Endothelial cell of umbilical vein (primary cell): ENCODE results near the gene MATCAP1. TPM values are rescaled to one million over a fixed set of nuclear protein-coding genes. Genes with fewer than 3 reads are reported as not detected.

Experiments used
- BruUV-seq: library from RNA; stranded (reverse); fragments of 400-500 nt; replicated peaks from 2 replicates; lab custom pipeline; 2021; lab: Mats Ljungman, UMichigan
- CTCF ChIA-PET: fragments of 300-600, 350-600 bp; sonication (Branson Sonifier 250); formaldehyde crosslinking; loops from one replicate; lab custom pipeline; 2021; ENCODE audit warnings: antibody characterized with exemption, inconsistent platforms; lab: Charles Lee
- POLR2A ChIA-PET: fragments of 300-600, 350-600 bp; sonication (Branson Sonifier 250); formaldehyde crosslinking; loops from one replicate; lab custom pipeline; 2021; ENCODE audit warnings: antibody characterized with exemption, inconsistent platforms; lab: Charles Lee
- DNase-seq: peaks from one replicate; pipeline ENCODE4 v3.0.0-alpha.2; 2011; ENCODE audit warnings: low read depth, low spot score
- FAIRE-seq: peaks from 2 replicates; lab custom pipeline; 2011; peaks lifted over from hg19 to GRCh38; lab: Jason Lieb, UNC
- H2AFZ ChIP-seq: 2 replicates; pipeline ENCODE4 v1.6.0; 2012; ENCODE audit warnings: low read depth, low read length, control low read depth, inconsistent platforms
- H3K27ac ChIP-seq: 2 replicates; pipeline ENCODE4 v1.5.1; 2011; ENCODE audit warnings: low read depth, mild to moderate bottlenecking, control low read depth, low read length, moderate library complexity; ENCODE audit not compliant: insufficient read depth
- H3K27me3 ChIP-seq, 2 experiments: 2 replicates each; pipeline versions ENCODE4 v1.6.0 to v1.6.1; 2011; ENCODE audit warnings: low read length in 2 of 2, mixed read lengths in 1 of 2; ENCODE audit not compliant: control insufficient read depth in 2 of 2, insufficient read depth in 2 of 2
- H3K36me3 ChIP-seq, 2 experiments: 2 replicates in 1 of 2; 3 replicates in 1 of 2; pipeline ENCODE4 v1.5.1; 2011; ENCODE audit warnings: low read length in 2 of 2, mild to moderate bottlenecking in 1 of 2, moderate library complexity in 1 of 2; ENCODE audit not compliant: control insufficient read depth in 2 of 2, insufficient read depth in 2 of 2; ENCODE audit errors: extremely low read depth in 1 of 2
- H3K4me1 ChIP-seq: 3 replicates; pipeline ENCODE4 v1.5.1; 2011; ENCODE audit warnings: mild to moderate bottlenecking, low read length; ENCODE audit not compliant: control insufficient read depth, insufficient read depth; ENCODE audit errors: extremely low read depth
- H3K4me2 ChIP-seq: 2 replicates; pipeline ENCODE4 v1.6.1; 2011; ENCODE audit warnings: low read length, control low read depth, mixed read lengths; ENCODE audit not compliant: insufficient read depth
- H3K4me3 ChIP-seq, 3 experiments: fragments of 200-600 bp in 1 of 3; sonication (generic), shearing (Covaris generic) in 1 of 3; replicated peaks in 1 of 3; 2 replicates each; pipeline ENCODE4 v1.5.1; 2011 to 2016; ENCODE audit warnings: control low read depth in 3 of 3, low read length in 3 of 3, mild to moderate bottlenecking in 2 of 3, inconsistent platforms in 1 of 3, low read depth in 1 of 3, moderate library complexity in 1 of 3; ENCODE audit not compliant: insufficient read depth in 1 of 3
- H3K79me2 ChIP-seq: 2 replicates; pipeline ENCODE4 v1.6.0; 2012; ENCODE audit warnings: low read length, inconsistent platforms; ENCODE audit not compliant: control insufficient read depth, insufficient read depth
- H3K9ac ChIP-seq: replicated peaks from 2 replicates; pipeline ENCODE3; 2011; ENCODE audit warnings: low read length, control low read depth; ENCODE audit not compliant: insufficient read depth; ENCODE audit errors: extremely low read depth
- H3K9me1 ChIP-seq: replicated peaks from 3 replicates; pipeline ENCODE4 v1.6.0; 2011; ENCODE audit warnings: mild to moderate bottlenecking, low read length; ENCODE audit not compliant: control insufficient read depth, insufficient read depth; ENCODE audit errors: extremely low read depth
- H3K9me3 ChIP-seq: replicated peaks from 2 replicates; pipeline ENCODE4 v1.5.1; 2012; ENCODE audit warnings: low read length, inconsistent platforms; ENCODE audit not compliant: control insufficient read depth, insufficient read depth
- H4K20me1 ChIP-seq: replicated peaks from 2 replicates; pipeline ENCODE3; 2011; ENCODE audit warnings: mild to moderate bottlenecking, low read length; ENCODE audit not compliant: control insufficient read depth, insufficient read depth; ENCODE audit errors: extremely low read depth
- CTCF ChIP-seq, 2 donors: IDR thresholded peaks; 1 replicate in 1 of 2; 2 replicates in 1 of 2; pipeline ENCODE4 v1.5.1; 2011; ENCODE audit warnings: low read length in 2 of 2, mild to moderate bottlenecking in 2 of 2, moderate library complexity in 2 of 2, control low read depth in 1 of 2, inconsistent platforms in 1 of 2, low read depth in 1 of 2; ENCODE audit not compliant: insufficient read depth in 1 of 2; ENCODE audit errors: extremely low read depth in 1 of 2
- EZH2 ChIP-seq: IDR thresholded peaks from 2 replicates; pipeline ENCODE4 v1.6.1; 2012; ENCODE audit warnings: borderline replicate concordance, low read depth, mild to moderate bottlenecking, moderate library complexity, low read length, inconsistent platforms; ENCODE audit not compliant: severe bottlenecking
- FOS ChIP-seq: IDR thresholded peaks from 2 replicates; pipeline ENCODE4 v1.6.1; 2011; ENCODE audit warnings: mild to moderate bottlenecking, low read length, moderate library complexity, borderline replicate concordance; ENCODE audit not compliant: insufficient read depth
- GATA2 ChIP-seq: IDR thresholded peaks from 2 replicates; pipeline ENCODE4 v1.7.0; 2011; ENCODE audit warnings: low read depth, mild to moderate bottlenecking, moderate library complexity, mixed read lengths, low read length; ENCODE audit not compliant: insufficient read length, insufficient read depth
- JUN ChIP-seq: IDR thresholded peaks from 2 replicates; pipeline ENCODE4 v1.6.1; 2011; ENCODE audit warnings: borderline replicate concordance, low read depth; ENCODE audit not compliant: insufficient read length, insufficient read depth
- MAX ChIP-seq: IDR thresholded peaks from 2 replicates; pipeline ENCODE4 v1.6.1; 2011; ENCODE audit not compliant: insufficient read depth, insufficient read length
- MYC ChIP-seq: IDR thresholded peaks from one replicate; pipeline ENCODE4 v1.6.1; 2011; ENCODE audit warnings: mild to moderate bottlenecking, low read depth, low read length
- POLR2A ChIP-seq: IDR thresholded peaks from 2 replicates; pipeline ENCODE4 v1.6.1; 2012; ENCODE audit warnings: low read depth, mild to moderate bottlenecking, control low read depth, low read length
- POLR2AphosphoS5 ChIP-seq: IDR thresholded peaks from 2 replicates; pipeline ENCODE4 v1.6.1; 2012; ENCODE audit warnings: low read depth, mild to moderate bottlenecking, control low read depth, low read length, moderate library complexity; ENCODE audit not compliant: insufficient read depth
- dilution Hi-C: fragments of 300-500 bp; cut with MboI; formaldehyde crosslinking; loops from one replicate; pipeline ENCODE4 v1.15.0; 2019; ENCODE audit warnings: low sequenced_read_pairs; ENCODE audit not compliant: extremely low pct_ligation_motif_present
- intact Hi-C: fragments of 100-400 bp; cut with micrococcal nuclease; formaldehyde crosslinking; loops from one replicate; pipeline ENCODE4 v1.10.0; 2022
- polyA plus RNA-seq, 4 experiments: library from polyadenylated mRNA; depleted of rRNA in 3 of 4; stranded (reverse) in 3 of 4; unstranded in 1 of 4; fragments of >200 nt; gene quantifications; 2 replicates each; pipeline versions ENCODE4 v1.2.1 to v1.2.3, GENCODE V29; 2011 to 2012; ENCODE audit warnings: missing spikeins in 1 of 4
- total RNA-seq: library from RNA; stranded (reverse); gene quantifications from 2 replicates; pipeline ENCODE4 v1.2.3, GENCODE V29; 2021

The MATCAP1 gene
- total and polyA plus RNA-seq, 2 donors (not counting 3 experiments of a cell fraction or from before 2014, with no cell fraction given): 44.5 to 53.3 TPM

DNA sequence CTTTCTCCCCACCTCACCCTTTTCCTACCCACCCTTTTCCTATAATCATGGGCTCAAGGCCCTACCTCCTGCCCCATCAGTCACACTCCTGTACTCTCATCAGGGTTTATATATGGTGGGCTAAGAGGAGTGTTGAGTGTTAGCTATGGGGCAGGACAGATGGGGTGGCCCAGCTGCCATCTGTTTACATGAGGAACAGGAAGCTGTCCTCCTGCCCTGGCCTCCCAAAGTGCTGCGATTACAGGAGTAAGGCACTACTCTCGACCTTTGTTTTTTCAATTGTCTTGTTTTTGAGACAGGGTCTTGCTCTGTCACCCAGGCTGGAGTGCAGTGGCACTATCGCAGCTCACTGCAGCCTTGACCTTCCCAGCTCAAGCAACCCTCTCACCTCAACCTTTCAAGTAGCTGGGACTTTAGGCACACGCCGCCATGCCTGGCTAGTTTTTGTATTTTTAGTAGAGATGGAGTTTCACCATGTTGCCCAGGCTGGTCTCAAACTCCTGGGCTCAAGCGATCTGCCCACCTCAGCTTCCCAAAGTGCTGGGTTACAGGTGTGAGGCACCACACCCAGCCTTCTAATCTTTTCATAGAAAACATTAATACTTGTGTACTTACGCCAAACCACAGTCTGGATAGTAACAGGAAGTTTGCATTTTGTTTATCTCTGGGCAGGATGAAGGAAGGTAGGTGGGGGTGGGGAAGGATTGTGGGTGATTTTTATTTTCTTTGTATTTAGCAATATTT is 25.7 kb downstream of the MATCAP1 start:
- FAIRE-seq (no peak), DNase-seq (no peak)
- Histone ChIP-seq H2AFZ (no peak overlapping the region), H3K79me2 (no peaks in the 10 kb centered on the region), H3K4me3 (no peak overlapping the region), H3K9ac (no peak overlapping the region), H3K4me1 (peaks cover 5% of the 10 kb centered on the region), H3K9me3 (no peaks in the 10 kb centered on the region), H3K27ac (no peak overlapping the region), H3K4me2 (no peak overlapping the region), H3K27me3 (peaks cover 8 to 11% of the 10 kb centered on the region in 2 experiments), H4K20me1 (no peaks in the 10 kb centered on the region), H3K36me3 (no peaks in the 10 kb centered on the region), H3K9me1 (no peaks in the 10 kb centered on the region)
- BruUV-seq: no TSS peak
- dilution Hi-C loops (no loop called here), intact Hi-C loops (no loop called here)
- CTCF ChIA-PET: interaction anchor here (1.0 to 8.2 kb wide), 10 partner anchors 8 to 204 kb away, joined by 3 to 302 read pairs (median 6); no protein-coding TSS in a partner anchor
- POLR2A ChIA-PET: no interaction called here
- TF ChIP-seq MYC (no peak), MAX (no peak), POLR2AphosphoS5 (no peak), EZH2 (no peak), FOS (no peak)

DNA sequence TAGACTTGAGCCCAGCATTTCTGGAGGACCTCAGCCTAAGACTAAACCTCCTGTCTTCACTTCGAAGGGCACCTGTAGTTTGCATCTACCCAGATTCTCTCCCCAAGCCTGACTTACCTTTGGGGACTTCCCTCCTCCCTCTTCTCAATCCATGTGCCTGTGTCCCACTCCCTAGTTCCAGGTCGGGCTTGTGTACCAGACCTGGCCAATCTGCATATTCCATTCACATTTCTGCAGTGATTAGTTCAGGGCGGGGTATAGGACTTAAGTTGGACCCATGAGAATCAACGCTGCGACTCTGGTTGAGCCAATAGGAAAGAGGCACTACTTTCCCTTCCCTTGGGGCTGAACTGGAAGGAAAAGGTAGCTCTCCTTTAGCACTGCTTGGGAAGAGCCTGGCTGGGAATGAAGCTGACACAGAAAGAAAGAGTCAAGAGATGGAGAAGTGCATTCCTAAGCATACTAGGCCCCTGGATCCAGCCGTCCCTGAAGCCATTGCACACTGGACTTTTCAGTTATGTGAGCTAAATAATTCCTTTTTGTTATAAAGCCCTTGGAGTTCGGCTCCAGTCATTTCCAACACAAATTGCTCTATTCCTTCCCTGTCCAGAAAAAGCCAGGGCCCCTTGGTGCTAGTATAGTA is 26.5 kb downstream of the MATCAP1 start:
- dilution Hi-C loops: no loop called here

More for the DNA sequence above, 26.5 kb downstream of the MATCAP1 start:
- Histone ChIP-seq H3K36me3 (no peaks in the 10 kb centered on the region), H3K79me2 (no peaks in the 10 kb centered on the region), H3K9ac (no peak overlapping the region), H3K9me3 (no peaks in the 10 kb centered on the region), H3K4me3 (no peak overlapping the region), H2AFZ (no peak overlapping the region), H3K27ac (no peak overlapping the region), H4K20me1 (no peaks in the 10 kb centered on the region), H3K4me1 (peaks cover 4% of the 10 kb centered on the region), H3K9me1 (no peaks in the 10 kb centered on the region), H3K4me2 (no peak overlapping the region), H3K27me3 (peaks cover 2 to 3% of the 10 kb centered on the region in 2 experiments)
- DNase-seq (no peak), FAIRE-seq (no peak)
- BruUV-seq: no TSS peak
- TF ChIP-seq JUN (no peak), GATA2 (no peak), MAX (no peak), MYC (no peak), EZH2 (no peak), POLR2A (no peak), CTCF (IDR thresholded peaks at IDR 0.05; ENCODE audit: extremely low read depth in 1 of 2, insufficient read depth in 1 of 2, low read depth in 1 of 2, low read length in 2 of 2) (no peak), POLR2AphosphoS5 (no peak), FOS (no peak)
- ChIA-PET POLR2A (no interaction called here), CTCF (interaction anchor here (1.0 to 8.2 kb wide), 8 partner anchors 8 to 203 kb away, joined by 3 to 302 read pairs (median 6); no protein-coding TSS in a partner anchor)
- intact Hi-C loops: no loop called here
